ENCODE data around the gene KIF1A.
"Not testable (repeated sequence)": the region's sequence is repeated elsewhere in the genome, so short reads cannot be mapped to it uniquely, and the experiment has no call there.

Gene KIF1A

GRCh38 chr2:240687045-240687740 lies 132.8 kb downstream of the KIF1A start:
- DNase-seq (ENCODE audit: low spot score), result no peak

DNA sequence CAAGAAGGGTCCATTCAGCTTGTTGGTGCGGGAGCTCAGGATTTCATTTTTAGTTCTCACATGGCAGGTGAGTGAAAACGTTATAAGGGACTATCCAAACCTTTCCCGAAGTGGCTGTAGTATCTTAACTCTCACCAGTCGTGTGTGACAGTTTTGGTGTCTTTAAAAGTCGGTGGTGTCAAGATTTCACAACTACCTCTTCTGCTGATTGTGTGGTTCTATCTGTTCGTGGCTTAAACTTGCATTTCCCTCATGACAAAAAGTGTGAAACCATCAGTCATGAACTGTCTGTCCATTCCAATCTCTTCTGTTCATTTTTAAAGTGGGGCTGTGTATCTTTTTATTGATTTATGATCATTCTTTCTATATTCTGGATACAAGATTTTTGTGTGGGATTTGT lies 133.6 kb downstream of the KIF1A start:
- no peak for DNase-seq (ENCODE audit: low spot score)

- no peak for DNase-seq (ENCODE audit: low spot score)
Observed at GRCh38 chr2:240685771-240686371, 134.1 kb downstream of the KIF1A start.

- not testable (repeated sequence) for DNase-seq (ENCODE audit: low spot score)
Observed at GRCh38 chr2:240683980-240684728, 135.9 kb downstream of the KIF1A start.

DNA sequence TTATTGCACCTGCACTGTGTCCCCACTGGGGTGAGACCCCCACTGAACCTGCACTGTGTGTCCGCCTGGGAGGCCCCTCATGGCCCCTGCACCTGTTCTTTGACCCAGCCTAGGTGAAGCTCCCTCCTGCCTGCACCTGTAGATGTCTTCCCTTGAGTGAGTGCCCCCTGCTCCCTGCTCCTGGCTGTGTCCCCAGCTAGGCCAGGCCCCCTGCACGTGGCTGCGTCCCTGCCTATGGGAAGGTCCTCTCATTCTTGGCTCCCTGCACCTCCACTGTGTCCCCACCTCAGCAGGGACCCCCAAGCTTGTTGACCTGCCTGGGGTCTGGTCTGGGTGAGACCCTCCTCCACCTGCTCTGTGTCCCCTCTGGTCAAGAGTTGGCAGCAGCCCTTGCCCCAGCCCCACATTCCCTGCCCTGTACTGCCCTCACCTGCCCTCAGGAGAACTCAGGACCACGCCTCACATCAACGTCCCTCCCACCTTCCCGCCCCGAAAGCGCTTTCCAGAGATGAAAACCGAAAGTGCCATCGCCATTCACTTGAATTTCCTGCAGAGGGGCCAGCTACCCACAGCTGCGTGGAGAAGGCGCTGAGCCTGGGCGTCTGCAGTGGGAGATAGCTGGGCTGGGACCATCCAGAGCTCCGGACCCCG lies 136.6 kb downstream of the KIF1A start:
- DNase-seq (ENCODE audit: low spot score), result not testable (repeated sequence)

GRCh38 chr2:240682431-240683224 lies 137.4 kb downstream of the KIF1A start, which contains the start of gene AQP12B:
TSS of gene AQP12B (minus strand) at chr2:240682885. CDS start at chr2:240682837, 48 bp downstream.
- DNase-seq (ENCODE audit: low spot score), result not testable (repeated sequence)

- DNase-seq (ENCODE audit: low spot score), result not testable (repeated sequence)
Observed at GRCh38 chr2:240680185-240680584, 139.8 kb downstream of the KIF1A start.

DNA sequence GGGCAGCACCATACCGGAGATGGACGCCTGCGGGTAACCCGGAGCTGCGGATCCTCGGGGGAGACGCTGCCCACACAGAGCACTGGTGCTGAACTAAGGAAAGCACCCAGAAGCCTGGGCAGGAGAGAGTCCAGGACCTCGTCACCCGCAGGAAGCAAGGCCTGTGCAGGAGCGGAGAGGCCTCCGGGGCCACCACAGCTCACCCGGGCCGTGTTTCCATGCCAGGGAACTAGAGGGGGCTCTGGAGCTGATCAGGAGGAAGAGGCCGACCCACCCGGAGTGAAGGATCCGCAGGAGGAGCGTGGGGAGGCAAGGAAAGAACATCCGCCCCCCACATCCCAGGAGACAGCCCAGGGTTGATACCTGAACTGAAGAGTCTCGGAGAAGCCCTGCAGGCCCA lies 141.1 kb downstream of the KIF1A start:
- DNase-seq (ENCODE audit: low spot score), result not testable (repeated sequence)

GRCh38 chr2:240678043-240678442 lies 142.0 kb downstream of the KIF1A start:
- DNase-seq (ENCODE audit: low spot score), result not testable (repeated sequence)

- not testable (repeated sequence) for DNase-seq (ENCODE audit: low spot score)
Observed at GRCh38 chr2:240675345-240675744, 144.7 kb downstream of the KIF1A start.

- not testable (repeated sequence) for DNase-seq (ENCODE audit: low spot score)
Observed at GRCh38 chr2:240674461-240675184, 145.4 kb downstream of the KIF1A start.

DNA sequence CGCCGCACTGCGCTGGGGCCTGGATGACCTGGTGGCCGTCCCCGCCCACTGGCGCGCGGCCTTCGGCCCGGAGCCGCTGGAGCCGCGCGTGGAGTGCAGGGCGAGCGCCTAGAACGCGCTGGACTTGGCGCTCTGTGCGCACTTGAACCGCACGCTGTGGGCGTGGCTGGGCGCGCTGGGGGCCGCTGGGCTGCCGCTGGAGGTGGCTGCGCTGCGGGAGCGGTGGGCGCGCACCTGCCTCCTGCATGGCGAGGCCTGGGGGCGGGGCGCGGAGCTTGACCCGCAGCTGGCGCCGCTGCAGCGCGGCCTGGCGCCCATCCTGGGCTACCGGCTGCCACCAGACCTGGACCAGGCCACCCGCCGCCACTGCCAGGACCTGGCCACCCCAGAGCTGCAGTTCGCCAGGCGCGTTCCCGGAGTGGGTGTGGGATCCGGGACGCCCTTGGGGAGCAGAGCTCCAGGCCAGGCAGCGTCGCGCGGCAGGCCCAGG lies 147.3 kb downstream of the KIF1A start:
- DNase-seq (ENCODE audit: low spot score), result no peak

DNA sequence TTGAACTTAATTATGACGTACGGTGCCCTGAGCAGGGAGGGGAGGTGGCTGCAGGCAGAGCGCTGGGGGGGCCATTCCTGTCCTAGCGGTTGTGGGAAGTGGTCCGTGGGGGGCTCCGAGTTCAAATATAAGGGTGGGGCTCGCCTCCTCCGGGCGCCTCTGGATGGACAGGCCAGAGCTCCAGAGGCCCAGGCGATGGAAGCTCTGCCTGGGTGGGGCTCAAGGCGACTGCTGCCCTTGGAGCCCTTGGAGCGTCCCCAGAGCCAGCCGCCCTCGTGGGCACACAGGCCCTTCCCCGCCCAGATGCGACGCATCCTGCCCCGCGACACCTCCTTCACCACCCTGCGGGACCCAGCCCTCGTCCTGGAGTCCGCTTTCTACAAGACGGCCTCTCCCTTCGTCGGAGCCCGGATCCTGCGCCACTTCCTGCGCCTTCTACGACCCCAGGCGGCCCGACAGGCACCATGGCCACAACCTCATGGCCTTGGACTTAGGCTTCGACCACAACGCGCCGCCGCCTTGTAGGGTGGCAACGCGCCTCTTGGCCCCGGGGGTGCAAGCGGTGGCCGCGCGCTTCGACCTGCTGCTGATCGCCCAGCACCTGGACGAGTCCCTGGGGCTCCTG lies 147.8 kb downstream of the KIF1A start:
- DNase-seq (ENCODE audit: low spot score), result no peak

- no peak for DNase-seq (ENCODE audit: low spot score)
Observed at GRCh38 chr2:240670950-240671349, 149.1 kb downstream of the KIF1A start.

GRCh38 chr2:240670402-240670801 lies 149.6 kb downstream of the KIF1A start:
- no peak for DNase-seq (ENCODE audit: low spot score)

GRCh38 chr2:240664622-240665021 lies 155.4 kb downstream of the KIF1A start:
- DNase-seq (ENCODE audit: low spot score), result no peak
